H9 (cell line): ENCODE data around the gene BRICD5. TPM values are rescaled to one million over a fixed set of nuclear protein-coding genes. Genes with fewer than 3 reads are reported as not detected.

Experiments
- DNase-seq: peaks from one replicate; pipeline ENCODE4 v3.0.0-alpha.2; 2017
- H2AFZ ChIP-seq: one replicate; pipeline ENCODE4 v1.6.1; 2013; ENCODE audit warnings: mild to moderate bottlenecking, low read length, control low read depth, moderate library complexity
- H2AK5ac ChIP-seq: 2 replicates; pipeline ENCODE4 v1.6.1; 2013; ENCODE audit warnings: low read length, control low read depth, mixed read lengths; ENCODE audit not compliant: insufficient read length
- H2BK120ac ChIP-seq: one replicate; pipeline ENCODE4 v1.6.1; 2013; ENCODE audit warnings: low read depth, mild to moderate bottlenecking, low read length, control low read depth, inconsistent platforms; ENCODE audit not compliant: poor library complexity, severe bottlenecking
- H2BK12ac ChIP-seq: 2 replicates; pipeline ENCODE4 v1.6.1; 2013; ENCODE audit warnings: low read length, control low read depth, mixed read lengths, low read depth; ENCODE audit not compliant: insufficient read length
- H2BK15ac ChIP-seq: 2 replicates; pipeline ENCODE4 v1.6.1; 2013; ENCODE audit warnings: low read depth, low read length, control low read depth
- H2BK20ac ChIP-seq: one replicate; pipeline ENCODE4 v1.6.1; 2013; ENCODE audit warnings: low read depth, mild to moderate bottlenecking, low read length, control low read depth, inconsistent platforms; ENCODE audit not compliant: poor library complexity, severe bottlenecking
- H2BK5ac ChIP-seq: 2 replicates; pipeline ENCODE4 v1.6.1; 2013; ENCODE audit warnings: low read length, control low read depth, mixed read lengths; ENCODE audit not compliant: insufficient read length
- H3K14ac ChIP-seq: 2 replicates; pipeline ENCODE4 v1.6.1; 2013; ENCODE audit warnings: low read length, control low read depth; ENCODE audit not compliant: insufficient read depth
- H3K18ac ChIP-seq: 2 replicates; pipeline ENCODE4 v1.6.1; 2013; ENCODE audit warnings: low read depth, mild to moderate bottlenecking, mixed read lengths, low read length, control low read depth; ENCODE audit not compliant: insufficient read length
- H3K23ac ChIP-seq: 2 replicates; pipeline ENCODE4 v1.6.1; 2013; ENCODE audit warnings: low read length, control low read depth, mixed read lengths, low read depth; ENCODE audit not compliant: insufficient read length
- H3K23me2 ChIP-seq: 2 replicates; pipeline ENCODE4 v1.6.1; 2013; ENCODE audit warnings: low read depth, mild to moderate bottlenecking, mixed read lengths, low read length, control low read depth; ENCODE audit not compliant: insufficient read length, poor library complexity, severe bottlenecking
- H3K27ac ChIP-seq: 2 replicates; pipeline ENCODE4 v1.5.1; 2013; ENCODE audit warnings: low read length, control low read depth, mixed read lengths, low read depth; ENCODE audit not compliant: insufficient read length
- H3K27me3 ChIP-seq: 2 replicates; pipeline ENCODE4 v1.6.1; 2013; ENCODE audit warnings: low read length, control low read depth, inconsistent platforms; ENCODE audit not compliant: insufficient read depth
- H3K4ac ChIP-seq: 2 replicates; pipeline ENCODE4 v1.6.1; 2013; ENCODE audit warnings: low read depth, mild to moderate bottlenecking, control low read depth, inconsistent platforms, low read length, moderate library complexity
- H3K4me1 ChIP-seq: 2 replicates; pipeline ENCODE4 v1.6.1; 2013; ENCODE audit warnings: low read length, control low read depth, inconsistent platforms; ENCODE audit not compliant: insufficient read depth
- H3K4me2 ChIP-seq: 2 replicates; pipeline ENCODE4 v1.6.1; 2013; ENCODE audit warnings: low read length, control low read depth, mixed read lengths; ENCODE audit not compliant: insufficient read length, insufficient read depth
- H3K56ac ChIP-seq: 2 replicates; pipeline ENCODE4 v1.6.1; 2013; ENCODE audit warnings: low read depth, mild to moderate bottlenecking, mixed read lengths, low read length, control low read depth; ENCODE audit not compliant: insufficient read length
- H3K79me1 ChIP-seq: 2 replicates; pipeline ENCODE4 v1.6.1; 2013; ENCODE audit warnings: low read depth, mild to moderate bottlenecking, moderate library complexity, low read length, control low read depth, inconsistent platforms; ENCODE audit not compliant: insufficient read depth, poor library complexity, severe bottlenecking
- H3K79me2 ChIP-seq: 2 replicates; pipeline ENCODE4 v1.6.1; 2013; ENCODE audit warnings: low read length, control low read depth, inconsistent platforms; ENCODE audit not compliant: insufficient read depth
- H3K9ac ChIP-seq: 2 replicates; pipeline ENCODE4 v1.6.1; 2013; ENCODE audit warnings: low read length, control low read depth, mixed read lengths; ENCODE audit not compliant: insufficient read length; ENCODE audit errors: extremely low read depth
- H3K9me3 ChIP-seq: one replicate; pipeline ENCODE4 v1.6.1; 2013; ENCODE audit warnings: low read depth, low read length, inconsistent platforms; ENCODE audit not compliant: control insufficient read depth
- H3T11ph ChIP-seq: one replicate; pipeline ENCODE4 v1.6.1; 2013; ENCODE audit warnings: mild to moderate bottlenecking, low read length, control low read depth, inconsistent platforms
- H4K20me1 ChIP-seq: one replicate; pipeline ENCODE4 v1.6.1; 2013; ENCODE audit not compliant: control insufficient read depth, insufficient read length, insufficient read depth
- H4K5ac ChIP-seq: 2 replicates; pipeline ENCODE4 v1.6.1; 2013; ENCODE audit warnings: low read depth, mild to moderate bottlenecking, mixed read lengths, low read length, control low read depth; ENCODE audit not compliant: insufficient read length
- H4K8ac ChIP-seq: replicated peaks from 2 replicates; pipeline ENCODE4 v1.6.1; 2013; ENCODE audit warnings: low read length, control low read depth, mixed read lengths, low read depth; ENCODE audit not compliant: insufficient read length
- H4K91ac ChIP-seq: 2 replicates; pipeline ENCODE4 v1.6.1; 2013; ENCODE audit warnings: low read depth, mild to moderate bottlenecking, moderate library complexity, mixed read lengths, low read length, control low read depth; ENCODE audit not compliant: insufficient read length
- H3K27ac Mint-ChIP-seq, 3 experiments: 2 replicates in 2 of 3; 3 replicates in 1 of 3; pipeline ENCODE4 v1.8.0; 2020 to 2021; ENCODE audit warnings: mixed read lengths in 3 of 3, mild to moderate bottlenecking in 1 of 3, moderate library complexity in 1 of 3
- H3K27me3 Mint-ChIP-seq: 2 replicates; pipeline ENCODE4 v1.8.0; 2021; ENCODE audit warnings: low read depth, mild to moderate bottlenecking, moderate library complexity, mixed read lengths
- H3K36me3 Mint-ChIP-seq, 3 experiments: 2 replicates in 2 of 3; 3 replicates in 1 of 3; pipeline ENCODE4 v1.8.0; 2020 to 2021; ENCODE audit warnings: low read depth in 3 of 3, mixed read lengths in 3 of 3; ENCODE audit not compliant: insufficient read depth in 1 of 3
- H3K4me1 Mint-ChIP-seq, 2 experiments: 2 replicates each; pipeline ENCODE4 v1.8.0; 2020; ENCODE audit warnings: mixed read lengths in 2 of 2
- H3K4me3 Mint-ChIP-seq, 2 experiments: 2 replicates in 1 of 2; 3 replicates in 1 of 2; pipeline ENCODE4 v1.8.0; 2020 to 2021; ENCODE audit warnings: mild to moderate bottlenecking in 2 of 2, mixed read lengths in 2 of 2, moderate library complexity in 1 of 2
- H3K9me3 Mint-ChIP-seq, 2 experiments: 2 replicates in 1 of 2; 3 replicates in 1 of 2; pipeline ENCODE4 v1.8.0; 2020; ENCODE audit warnings: mild to moderate bottlenecking in 2 of 2, mixed read lengths in 2 of 2, moderate library complexity in 1 of 2
- WGBS: extraction: QIAGEN DNeasy Blood & Tissue Kit; methylation state at CpG from one replicate; pipeline ENCODE4 v1.1.7; 2013; ENCODE audit warnings: missing lambda C conversion rate, low lambda C conversion rate, mixed read lengths; ENCODE audit not compliant: insufficient read length; ENCODE audit errors: extremely low coverage; 5-methylcytosine and 5-hydroxymethylcytosine counted together
- total RNA-seq: library from RNA; stranded (reverse); gene quantifications from 2 replicates; pipeline ENCODE4 v1.2.1, GENCODE V29; 2021
- TF ChIP-seq, protein P1 (sequence below): fragments of 200-600 bp; sonication (generic); conservative IDR thresholded peaks from 3 replicates; pipeline ENCODE4 v1.8.0; 2021; ENCODE audit warnings: antibody characterized with exemption, mild to moderate bottlenecking

BRICD5 gene
- total RNA-seq, 1 experiment from 2014 or later = 11.9 TPM

DNA sequence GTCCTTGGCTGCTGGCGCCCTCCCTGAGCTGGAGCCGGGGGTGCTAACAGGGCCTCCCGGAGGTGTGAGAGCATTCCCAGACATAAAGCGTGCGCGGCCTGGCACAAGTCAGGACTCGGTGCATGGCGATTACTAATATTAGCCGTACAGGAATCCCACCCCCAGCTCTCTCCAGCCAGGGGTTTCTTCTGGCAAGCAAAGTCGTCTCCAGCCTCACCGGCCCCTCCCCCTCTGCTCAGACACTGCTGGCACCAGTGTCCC lies 19.3 kb downstream of the BRICD5 start:
- Histone ChIP-seq H3K4me2 (no peak overlapping the region), H3K4ac (no peak overlapping the region), H4K20me1 (no peaks in the 10 kb centered on the region), H3K18ac (no peak overlapping the region), H3K4me1 (no peaks in the 10 kb centered on the region), H3K14ac (no peak overlapping the region), H2BK5ac (no peak overlapping the region), H2BK20ac (no peak overlapping the region), H3K9me3 (no peaks in the 10 kb centered on the region), H3K79me1 (no peaks in the 10 kb centered on the region), H3K27me3 (no peaks in the 10 kb centered on the region), H3K9ac (no peak overlapping the region), H2BK12ac (no peak overlapping the region), H3K27ac (no peak overlapping the region), H3K23ac (no peak overlapping the region), H4K5ac (no peak overlapping the region), H2AK5ac (no peak overlapping the region), H2BK15ac (no peak overlapping the region), H4K8ac (no peak overlapping the region), H3K56ac (no peak overlapping the region), H2BK120ac (no peak overlapping the region), H4K91ac (no peak overlapping the region), H2AFZ (no peak overlapping the region), H3K79me2 (no peaks in the 10 kb centered on the region), H3K23me2 (peaks cover 7% of the 10 kb centered on the region), H3T11ph (no peak overlapping the region)
- Mint-ChIP-seq H3K27ac (no peak overlapping the region), H3K36me3 (no peaks in the 10 kb centered on the region), H3K4me3 (no peak overlapping the region), H3K9me3 (no peaks in the 10 kb centered on the region), H3K4me1 (peaks cover 4 to 6% of the 10 kb centered on the region in 2 experiments; a peak in 1 of 4 replicates), H3K27me3 (peaks cover 2% of the 10 kb centered on the region)
- DNase-seq = no peak
- TF ChIP-seq, protein P1, sequence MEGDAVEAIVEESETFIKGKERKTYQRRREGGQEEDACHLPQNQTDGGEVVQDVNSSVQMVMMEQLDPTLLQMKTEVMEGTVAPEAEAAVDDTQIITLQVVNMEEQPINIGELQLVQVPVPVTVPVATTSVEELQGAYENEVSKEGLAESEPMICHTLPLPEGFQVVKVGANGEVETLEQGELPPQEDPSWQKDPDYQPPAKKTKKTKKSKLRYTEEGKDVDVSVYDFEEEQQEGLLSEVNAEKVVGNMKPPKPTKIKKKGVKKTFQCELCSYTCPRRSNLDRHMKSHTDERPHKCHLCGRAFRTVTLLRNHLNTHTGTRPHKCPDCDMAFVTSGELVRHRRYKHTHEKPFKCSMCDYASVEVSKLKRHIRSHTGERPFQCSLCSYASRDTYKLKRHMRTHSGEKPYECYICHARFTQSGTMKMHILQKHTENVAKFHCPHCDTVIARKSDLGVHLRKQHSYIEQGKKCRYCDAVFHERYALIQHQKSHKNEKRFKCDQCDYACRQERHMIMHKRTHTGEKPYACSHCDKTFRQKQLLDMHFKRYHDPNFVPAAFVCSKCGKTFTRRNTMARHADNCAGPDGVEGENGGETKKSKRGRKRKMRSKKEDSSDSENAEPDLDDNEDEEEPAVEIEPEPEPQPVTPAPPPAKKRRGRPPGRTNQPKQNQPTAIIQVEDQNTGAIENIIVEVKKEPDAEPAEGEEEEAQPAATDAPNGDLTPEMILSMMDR = no peak
- no CpG with 5 or more reads among the region's 11 CpGs for WGBS
